CD4-positive, alpha-beta T cell treated with Interleukin-6 at 100 ng/mL for 8 hours (primary cell): ENCODE results near the gene PAK6.

ENCODE experiments used
- DNase-seq: peaks from one replicate; pipeline ENCODE4 v3.0.0-alpha.2; 2020; ENCODE audit warnings: mixed read lengths, low spot score

PAK6 gene

GRCh38 chr15:40293905-40294895 is 55.3 kb downstream of the PAK6 start:
- no peak for DNase-seq

- DNase-seq, result no peak
Observed at GRCh38 chr15:40295297-40295696, 56.4 kb downstream of the PAK6 start.

- DNase-seq, result no peak
Observed at GRCh38 chr15:40295877-40296560, 57.2 kb downstream of the PAK6 start.

- DNase-seq, result no peak
Observed at GRCh38 chr15:40296561-40297230, 57.8 kb downstream of the PAK6 start.

GRCh38 chr15:40297356-40297755 is 58.5 kb downstream of the PAK6 start:
- DNase-seq, result no peak

- DNase-seq, result no peak
Observed at GRCh38 chr15:40298216-40298935, 59.5 kb downstream of the PAK6 start.

- DNase-seq, result no peak
Observed at GRCh38 chr15:40300367-40300766, 61.5 kb downstream of the PAK6 start.

GRCh38 chr15:40300771-40301170 is 61.9 kb downstream of the PAK6 start:
- no peak for DNase-seq

GRCh38 chr15:40301467-40302179 is 62.8 kb downstream of the PAK6 start:
- no peak for DNase-seq

GRCh38 chr15:40302288-40302886 is 63.5 kb downstream of the PAK6 start:
- no peak for DNase-seq

GRCh38 chr15:40302981-40303380 is 64.1 kb downstream of the PAK6 start:
- DNase-seq, result no peak

- no peak for DNase-seq
Observed at GRCh38 chr15:40303576-40303975, 64.7 kb downstream of the PAK6 start.

- DNase-seq, result no peak
Observed at GRCh38 chr15:40305281-40305680, 66.4 kb downstream of the PAK6 start.

GRCh38 chr15:40306371-40306770 is 67.5 kb downstream of the PAK6 start:
- no peak for DNase-seq

GRCh38 chr15:40306908-40307307 is 68.0 kb downstream of the PAK6 start:
- DNase-seq, result no peak

GRCh38 chr15:40307421-40308211 is 68.8 kb downstream of the PAK6 start, which contains the start of gene PLCB2:
Gene PLCB2 (minus strand): TSS chr15:40307935. CDS start chr15:40307672, 263 bp downstream.
- DNase-seq, result peak; percentile 73

- DNase-seq, result no peak
Observed at GRCh38 chr15:40309344-40309862, 70.5 kb downstream of the PAK6 start.

GRCh38 chr15:40310001-40310959 is 71.4 kb downstream of the PAK6 start:
- DNase-seq, result peak; percentile 62
